ENCODE measurements around the gene MAPKAP1. TPM values are rescaled to one million over a fixed set of nuclear protein-coding genes. Genes with fewer than 3 reads are reported as not detected.

MAPKAP1 gene
- total and polyA plus RNA-seq, 9 of the 15 experiments (the other 6 are each of a cell fraction or from before 2014, with no cell fraction given): 2.6 to 82.1 (median 61.1) TPM

DNA sequence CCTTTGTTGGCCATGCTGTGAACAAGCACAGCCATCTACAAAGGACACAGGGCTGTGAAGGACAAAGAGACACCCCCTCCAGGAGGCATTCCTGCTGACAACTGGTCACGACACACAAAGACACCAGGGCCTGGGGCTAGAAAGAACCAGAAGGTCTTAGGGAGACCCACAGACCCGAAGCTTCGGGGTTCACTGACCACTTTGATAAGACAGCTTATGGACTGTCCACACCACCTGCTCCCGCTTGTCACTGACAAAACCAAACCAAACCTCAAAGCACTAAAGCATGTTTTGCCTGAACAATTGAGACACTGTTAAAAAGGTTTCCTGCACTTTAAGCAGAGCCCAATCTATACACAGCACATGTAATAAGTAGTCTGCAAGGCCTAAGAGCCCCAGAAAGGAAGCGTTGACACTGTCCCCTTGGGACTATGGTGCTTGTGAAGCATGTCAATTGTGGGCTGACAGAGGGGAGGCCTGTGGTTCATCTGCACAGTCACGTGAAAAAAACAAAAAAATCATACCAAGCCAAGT is 260.4 kb downstream of the MAPKAP1 start:
- no peak overlapping the region for H3K4me3 ChIP-seq
- H3K27ac ChIP-seq (ENCODE audit: extremely low read depth, low read depth, low read length): no peak overlapping the region

More for the DNA sequence above, 260.4 kb downstream of the MAPKAP1 start:
- ChIA-PET CTCF (ENCODE audit: low intra/inter-chr PET ratio) (no interaction called here), POLR2A (interaction anchor here (0.9 kb wide), 1 partner anchor 701 kb away, joined by 4 read pairs; no protein-coding TSS in a partner anchor)
- Histone ChIP-seq H3K27me3 (ENCODE audit: control insufficient read depth in 2 of 2, insufficient read depth in 2 of 2, low read length in 2 of 2) (no peaks in the 10 kb centered on the region), H2AFZ (ENCODE audit: low read depth, low read length) (no peak overlapping the region), H3K79me2 (ENCODE audit: control insufficient read depth, insufficient read depth, low read length) (no peaks in the 10 kb centered on the region), H4K20me1 (replicated peaks; ENCODE audit: control insufficient read depth, insufficient read depth, low read length) (no peaks in the 10 kb centered on the region), H3K4me2 (ENCODE audit: insufficient read depth, low read length) (no peak overlapping the region), H3K36me3 (ENCODE audit: control insufficient read depth, insufficient read depth, low read length) (peaks cover 7% of the 10 kb centered on the region; the same call in 2 of the 3 replicates), H3K9ac (ENCODE audit: insufficient read depth in 1 of 2, low read depth in 2 of 2, low read length in 2 of 2) (no peak overlapping the region), H3K9me3 (replicated peaks; ENCODE audit: control insufficient read depth, insufficient read depth, low read depth, low read length) (no peaks in the 10 kb centered on the region), H3K9me1 (ENCODE audit: control insufficient read depth, insufficient read depth, low read length) (no peaks in the 10 kb centered on the region), H3K4me1 (replicated peaks in 1 of 2; ENCODE audit: control insufficient read depth in 2 of 2, insufficient read depth in 2 of 2, low read length in 2 of 2) (peaks cover 0 to 3% of the 10 kb centered on the region in 2 experiments; a peak in 1 of 5 replicates)
- no TSS peak for BruUV-seq (replicated peaks)
- in situ Hi-C loops (cut with MboI): no loop called here
- FAIRE-seq: no peak
- intact Hi-C loops (cut with micrococcal nuclease): no loop called here
- TF ChIP-seq ZNF3 (CRISPR knock-in tag; IDR thresholded peaks at IDR 0.05) (no peak), CTBP1 (IDR thresholded peaks at IDR 0.05; ENCODE audit: borderline replicate concordance) (no peak), ZNF175 (CRISPR knock-in tag; IDR thresholded peaks at IDR 0.05; ENCODE audit: low read depth) (no peak)
- TF ChIP-seq, protein P1, sequence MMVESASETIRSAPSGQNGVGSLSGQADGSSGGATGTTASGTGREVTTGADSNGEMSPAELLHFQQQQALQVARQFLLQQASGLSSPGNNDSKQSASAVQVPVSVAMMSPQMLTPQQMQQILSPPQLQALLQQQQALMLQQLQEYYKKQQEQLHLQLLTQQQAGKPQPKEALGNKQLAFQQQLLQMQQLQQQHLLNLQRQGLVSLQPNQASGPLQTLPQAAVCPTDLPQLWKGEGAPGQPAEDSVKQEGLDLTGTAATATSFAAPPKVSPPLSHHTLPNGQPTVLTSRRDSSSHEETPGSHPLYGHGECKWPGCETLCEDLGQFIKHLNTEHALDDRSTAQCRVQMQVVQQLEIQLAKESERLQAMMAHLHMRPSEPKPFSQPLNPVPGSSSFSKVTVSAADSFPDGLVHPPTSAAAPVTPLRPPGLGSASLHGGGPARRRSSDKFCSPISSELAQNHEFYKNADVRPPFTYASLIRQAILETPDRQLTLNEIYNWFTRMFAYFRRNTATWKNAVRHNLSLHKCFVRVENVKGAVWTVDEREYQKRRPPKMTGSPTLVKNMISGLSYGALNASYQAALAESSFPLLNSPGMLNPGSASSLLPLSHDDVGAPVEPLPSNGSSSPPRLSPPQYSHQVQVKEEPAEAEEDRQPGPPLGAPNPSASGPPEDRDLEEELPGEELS (CRISPR knock-in tag; IDR thresholded peaks at IDR 0.05; ENCODE audit: borderline replicate concordance): no peak
- TF ChIP-seq, protein P2, sequence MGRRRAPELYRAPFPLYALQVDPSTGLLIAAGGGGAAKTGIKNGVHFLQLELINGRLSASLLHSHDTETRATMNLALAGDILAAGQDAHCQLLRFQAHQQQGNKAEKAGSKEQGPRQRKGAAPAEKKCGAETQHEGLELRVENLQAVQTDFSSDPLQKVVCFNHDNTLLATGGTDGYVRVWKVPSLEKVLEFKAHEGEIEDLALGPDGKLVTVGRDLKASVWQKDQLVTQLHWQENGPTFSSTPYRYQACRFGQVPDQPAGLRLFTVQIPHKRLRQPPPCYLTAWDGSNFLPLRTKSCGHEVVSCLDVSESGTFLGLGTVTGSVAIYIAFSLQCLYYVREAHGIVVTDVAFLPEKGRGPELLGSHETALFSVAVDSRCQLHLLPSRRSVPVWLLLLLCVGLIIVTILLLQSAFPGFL (CRISPR knock-in tag; IDR thresholded peaks at IDR 0.05): no peak
- 68% methylated on average over 6 of the region's 6 CpGs for WGBS (ENCODE audit: insufficient coverage, low coverage, missing lambda C conversion rate)
- ATAC-seq: no peak
- DNase-seq (ENCODE audit: extremely low read depth in 1 of 4, low spot score in 3 of 4): no peak

Measured in K562 (cell line).